ENCODE results near the gene MYBBP1A.
A peak's percentile ranks its signal among the peaks of the same experiment; 100 is the strongest.

The MYBBP1A gene

DNA sequence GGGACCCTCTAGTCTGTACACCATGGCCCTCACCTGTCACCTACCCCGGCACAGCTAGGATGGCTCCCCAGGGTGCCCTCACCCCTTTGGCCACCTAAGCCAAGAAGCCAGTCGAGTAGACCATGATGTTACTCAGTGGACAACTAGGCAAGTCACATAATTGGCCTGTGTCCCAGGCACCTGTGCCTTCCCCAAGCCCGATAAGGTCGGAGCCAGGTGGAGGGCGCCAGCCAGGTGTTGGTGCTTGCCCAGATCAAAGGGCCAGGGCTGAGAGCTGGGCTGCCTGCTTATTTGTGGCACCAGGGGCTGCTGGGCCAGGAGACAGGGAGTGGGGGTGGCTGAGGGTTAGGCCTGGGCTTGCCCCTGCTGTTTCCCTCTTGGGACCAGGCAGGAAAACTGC lies 39.7 kb downstream of the MYBBP1A start:
- DNase-seq = peak; percentile 11

DNA sequence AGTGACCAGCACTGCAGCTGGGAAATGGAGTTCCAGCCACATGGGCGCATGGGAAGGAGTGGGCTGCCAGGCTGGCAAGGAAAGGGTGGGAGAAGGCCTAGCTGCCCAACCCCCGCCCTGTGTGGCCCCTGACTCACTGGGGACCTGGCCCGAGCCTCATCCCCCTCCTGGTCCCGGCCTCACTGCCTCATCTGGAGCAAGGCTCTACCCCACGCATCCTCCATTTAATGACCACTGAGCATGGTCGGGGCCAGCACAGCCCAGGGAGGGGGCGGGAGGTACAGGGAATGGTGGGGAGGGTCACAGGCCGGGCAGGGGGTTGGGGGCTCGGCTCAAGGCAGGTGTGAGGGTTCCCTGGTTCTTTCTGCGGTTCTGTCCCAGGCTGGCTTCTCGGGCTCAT lies 40.4 kb downstream of the MYBBP1A start:
- DNase-seq = no peak

DNA sequence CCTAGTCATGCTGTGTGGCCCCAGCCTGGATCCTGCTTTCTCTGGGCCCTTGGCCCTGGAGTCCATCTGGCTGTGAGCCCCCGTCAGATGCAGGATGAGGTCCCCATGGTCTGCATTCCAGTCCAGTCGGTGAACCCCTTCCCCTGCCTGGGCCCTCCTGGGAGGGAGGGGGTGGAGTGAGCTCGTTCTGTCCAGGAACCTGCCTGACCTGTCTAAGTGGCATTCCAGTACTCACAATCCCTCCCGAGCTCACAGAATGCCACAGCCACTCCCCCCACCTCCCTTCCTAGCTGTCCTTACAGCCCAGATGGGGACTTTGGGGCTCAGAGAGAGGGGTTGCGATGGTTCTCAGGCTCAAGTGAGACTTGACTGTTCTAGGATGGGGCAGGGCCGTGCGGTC lies 41.0 kb downstream of the MYBBP1A start:
- DNase-seq = no peak

DNA sequence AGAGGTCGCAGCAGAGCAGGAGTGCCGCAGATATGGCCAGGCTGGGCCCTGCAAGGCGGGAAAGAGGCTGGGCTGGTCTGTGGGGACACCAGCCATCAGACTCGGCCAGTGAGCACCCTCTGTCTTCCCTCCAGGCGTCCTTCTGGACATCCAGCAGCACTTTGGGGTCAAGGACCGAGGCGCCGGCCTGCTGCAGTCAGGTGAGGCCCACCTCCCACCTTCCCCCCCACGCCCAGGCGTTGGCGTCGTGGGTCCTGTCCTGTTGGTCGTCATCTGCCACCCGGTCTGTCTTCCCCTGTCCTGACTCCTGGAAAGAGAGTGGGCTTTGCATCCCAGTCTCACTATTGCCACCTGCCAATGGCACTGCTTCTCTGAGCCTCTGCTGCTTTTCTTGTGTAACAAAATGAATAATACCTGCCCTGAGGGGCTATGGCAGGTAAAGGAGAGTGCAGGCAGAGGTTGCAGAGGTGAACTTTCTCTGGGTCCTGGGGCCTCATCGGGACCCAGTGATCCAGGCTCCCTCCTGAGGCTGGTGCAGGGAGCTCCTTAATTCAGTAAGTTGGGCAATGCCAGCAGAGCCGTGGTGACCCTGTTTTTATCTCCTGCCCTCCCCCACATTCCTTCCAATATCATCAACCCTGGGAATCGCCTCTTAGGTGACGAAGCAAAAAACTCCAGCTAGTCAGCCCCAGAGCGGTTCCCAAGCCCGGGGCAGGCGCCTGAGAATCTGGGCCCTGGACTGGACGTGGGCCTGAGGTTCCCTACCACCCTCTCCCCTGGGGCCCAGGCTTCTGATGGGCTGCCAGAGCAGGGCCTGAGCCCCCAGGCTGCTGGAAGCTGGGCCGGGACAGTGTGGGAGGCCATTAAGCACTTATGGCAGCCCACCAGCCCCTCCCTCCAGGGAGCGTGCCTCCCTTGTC lies 41.8 kb downstream of the MYBBP1A start:
- no peak for DNase-seq

DNA sequence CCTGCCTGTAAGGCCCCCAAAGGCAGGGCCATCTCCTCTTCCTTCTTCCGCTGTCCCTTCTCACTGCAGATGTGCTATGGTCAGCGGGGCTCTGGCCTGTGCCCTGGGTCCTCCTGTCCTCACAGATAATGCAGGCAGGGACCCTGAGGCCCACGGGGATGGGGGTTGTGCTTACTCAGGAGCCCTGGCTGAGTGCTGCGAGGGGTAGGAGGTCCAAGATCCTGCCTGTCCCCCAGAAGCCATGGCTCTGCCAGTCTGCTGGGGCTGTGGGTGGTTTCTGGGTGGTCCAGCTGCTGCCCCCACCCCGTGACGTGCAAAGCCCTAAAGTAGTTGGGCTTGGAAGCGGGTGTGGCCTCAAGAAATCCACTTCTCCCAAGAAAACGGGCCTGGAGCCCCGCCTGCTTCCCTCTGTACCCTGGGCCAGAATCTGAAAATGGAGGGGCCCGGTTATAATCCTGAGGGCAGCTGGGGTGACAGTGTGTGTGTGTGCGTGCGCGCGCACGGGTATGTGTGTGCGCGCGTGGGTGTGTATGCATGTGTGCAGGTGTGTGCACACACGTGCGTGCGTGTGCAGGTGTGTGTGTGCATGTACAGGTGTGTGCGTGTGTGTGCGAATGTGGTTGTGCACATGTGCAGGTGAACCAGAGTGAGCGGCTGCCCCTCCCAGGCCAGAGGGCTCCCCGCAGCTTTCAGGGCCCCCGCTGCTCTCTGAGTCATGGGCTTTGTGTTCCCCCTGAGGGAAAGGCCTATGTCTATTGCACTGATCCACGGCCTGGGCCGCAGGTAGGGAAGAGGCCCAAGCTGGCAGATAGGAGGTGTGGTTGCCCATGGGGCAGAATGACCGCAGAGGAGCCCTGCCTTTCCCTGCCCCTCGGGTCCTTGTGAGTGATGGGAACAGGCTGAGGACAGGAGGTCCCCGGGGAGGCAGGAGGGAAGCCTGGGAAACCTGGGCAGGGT lies 42.8 kb downstream of the MYBBP1A start:
- no peak for DNase-seq

DNA sequence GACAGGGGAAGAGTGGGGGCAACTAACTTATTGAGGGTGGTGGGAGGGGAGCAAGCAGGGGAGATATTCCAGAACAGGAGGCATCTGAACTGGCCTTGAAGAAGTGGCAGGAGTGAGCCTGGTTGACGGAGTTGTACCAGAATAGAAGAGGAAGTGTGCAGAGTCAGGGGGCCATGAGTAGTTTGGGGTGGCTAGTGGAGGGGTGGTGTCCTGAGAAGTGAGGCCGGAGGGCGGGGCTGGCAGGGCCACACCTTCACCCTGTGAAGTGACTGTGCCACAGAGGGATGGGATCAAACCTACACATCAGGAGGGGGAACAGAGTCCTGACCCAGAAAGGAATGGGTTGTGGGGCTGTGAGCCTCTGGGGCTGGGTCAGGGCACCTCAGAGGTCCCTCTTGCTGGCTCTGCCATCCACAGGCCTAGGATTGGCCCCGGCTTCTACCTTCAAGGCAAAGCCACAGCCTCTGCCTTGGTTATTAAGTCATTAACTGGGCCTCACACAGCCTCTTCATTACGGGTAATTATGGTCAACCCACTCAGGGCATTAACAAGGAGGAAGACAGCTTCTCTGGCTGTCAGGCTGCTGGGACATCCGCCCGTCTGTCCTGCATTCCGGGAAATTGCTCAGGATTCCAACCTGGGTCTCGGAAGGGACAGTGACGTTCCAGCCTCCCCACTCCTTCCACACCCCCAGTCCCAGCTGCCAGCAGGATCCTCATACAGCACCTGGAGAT lies 43.8 kb downstream of the MYBBP1A start:
- no peak for DNase-seq

DNA sequence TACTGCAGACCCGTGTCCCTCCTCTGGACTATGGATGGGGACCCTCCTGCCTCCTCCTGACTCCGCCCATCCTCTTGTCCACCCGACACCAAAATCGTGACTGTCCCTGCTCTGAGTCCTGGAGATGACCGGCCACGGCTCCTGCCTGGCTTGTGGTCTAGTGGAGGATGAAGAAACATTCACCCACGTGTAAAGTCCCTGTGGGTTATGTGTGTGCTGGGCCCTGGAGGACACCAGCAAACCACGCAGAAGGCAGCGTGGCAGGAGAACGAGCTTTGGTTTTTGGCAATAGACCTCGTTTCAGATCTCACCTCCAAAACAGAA lies 44.6 kb downstream of the MYBBP1A start:
- no peak for DNase-seq

DNA sequence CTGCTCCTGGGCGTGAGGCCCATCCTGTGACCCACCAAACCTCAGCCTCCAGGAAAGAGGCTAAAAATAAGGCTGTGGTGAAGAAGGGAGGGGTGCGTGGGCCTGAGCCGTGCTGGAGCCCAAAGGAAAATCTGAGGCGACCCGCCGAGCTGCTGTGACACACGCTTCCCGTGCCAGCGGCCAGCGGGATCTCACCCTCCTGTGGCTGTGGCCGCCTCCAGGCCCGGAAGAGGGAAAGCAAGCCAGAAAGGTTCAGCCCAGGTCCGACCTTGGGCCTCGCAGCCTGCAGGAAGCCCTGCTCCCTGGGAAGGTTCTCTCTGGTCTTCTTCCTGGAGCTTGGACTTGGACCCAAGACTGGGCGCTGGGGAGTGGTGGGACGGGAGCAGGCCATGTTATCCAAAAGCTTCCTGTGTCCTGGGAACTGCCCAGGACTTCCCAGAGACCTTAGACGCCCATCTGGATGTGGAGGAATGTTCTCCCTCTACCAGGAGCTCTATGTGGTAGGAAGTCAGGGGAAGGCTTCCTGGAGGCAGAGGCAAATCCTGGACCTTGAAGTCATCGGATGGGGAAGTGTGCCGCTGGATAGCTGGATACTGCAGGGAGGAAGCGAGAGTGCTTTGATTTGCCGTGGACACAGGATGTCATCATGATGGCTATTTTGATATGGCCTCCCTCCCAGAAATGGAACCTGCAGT lies 45.1 kb downstream of the MYBBP1A start:
- no peak for DNase-seq

DNA sequence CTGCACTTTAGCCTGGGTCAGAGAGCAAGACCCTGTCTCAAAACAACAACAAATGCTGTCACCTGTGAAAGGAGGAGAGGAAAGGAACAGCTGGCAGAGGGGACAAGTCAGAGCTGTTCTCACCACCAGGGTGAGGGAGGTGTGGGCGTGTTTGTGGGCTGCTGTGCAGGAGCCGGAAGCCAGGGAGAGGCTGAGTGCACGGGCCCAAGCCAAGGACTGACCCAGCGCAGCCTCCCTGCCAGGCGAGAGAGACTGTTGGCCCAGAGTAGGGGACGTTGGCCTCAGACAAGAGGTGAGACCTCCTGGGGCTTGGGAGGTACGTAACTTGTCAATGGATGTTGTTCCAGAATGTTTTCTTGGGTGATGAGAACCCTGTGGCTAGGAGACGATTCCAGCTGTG lies 45.8 kb downstream of the MYBBP1A start:
- DNase-seq = no peak

DNA sequence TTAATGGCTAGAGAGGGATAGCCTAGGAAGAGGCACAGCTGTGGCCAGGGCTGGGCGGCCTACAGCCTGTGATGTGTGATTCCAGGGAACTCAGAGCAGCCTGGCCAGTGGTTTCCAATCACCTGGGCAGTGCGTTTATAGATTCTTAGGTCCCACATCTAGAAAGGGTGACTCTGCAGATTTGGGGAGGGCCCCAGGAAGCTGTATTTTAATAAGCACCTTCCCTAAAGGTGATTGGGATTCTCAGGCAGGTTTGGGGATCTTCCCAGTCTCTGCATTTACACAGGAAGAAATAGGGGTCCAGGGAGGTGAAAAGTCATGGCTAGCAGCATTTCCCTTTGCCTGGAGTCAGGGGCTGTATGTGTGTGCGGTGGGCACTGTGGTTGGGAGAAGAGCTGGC lies 47.0 kb downstream of the MYBBP1A start:
- no peak for DNase-seq

DNA sequence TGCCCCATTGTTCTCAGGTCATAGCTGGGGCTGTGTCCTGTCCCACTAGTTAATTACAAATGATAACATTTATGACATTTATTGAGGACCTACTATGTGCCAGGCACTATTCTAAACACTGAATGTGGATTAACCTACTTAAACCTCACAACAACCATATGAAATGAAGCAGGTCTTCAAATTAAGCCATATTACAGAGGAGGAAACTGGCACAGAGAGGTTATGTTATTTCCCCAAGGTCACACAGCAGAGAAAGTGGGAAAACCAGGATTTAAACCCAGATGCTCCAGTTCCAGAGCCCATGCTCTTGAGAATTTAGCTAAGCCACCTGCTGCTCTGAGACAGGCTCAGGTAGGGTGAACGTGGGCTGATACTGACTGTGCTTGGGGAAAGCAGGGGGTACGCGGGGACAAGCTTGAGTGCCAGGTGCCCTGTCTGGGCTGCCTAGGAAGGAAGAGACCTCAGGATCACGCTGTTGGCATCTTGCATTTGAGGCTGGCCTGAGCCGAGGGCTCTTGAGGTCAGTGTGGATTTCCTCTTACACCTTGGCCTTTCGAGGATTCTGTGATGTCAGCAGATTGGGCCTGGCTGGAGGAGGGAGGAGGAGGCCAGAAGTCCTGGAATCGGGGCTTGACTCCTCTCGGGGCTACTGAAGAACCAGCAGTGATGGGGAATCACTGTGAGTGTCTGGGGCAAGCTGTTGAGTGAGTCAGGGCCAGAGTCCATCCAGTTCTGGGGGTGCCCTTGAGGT lies 47.6 kb downstream of the MYBBP1A start:
- DNase-seq = no peak

DNA sequence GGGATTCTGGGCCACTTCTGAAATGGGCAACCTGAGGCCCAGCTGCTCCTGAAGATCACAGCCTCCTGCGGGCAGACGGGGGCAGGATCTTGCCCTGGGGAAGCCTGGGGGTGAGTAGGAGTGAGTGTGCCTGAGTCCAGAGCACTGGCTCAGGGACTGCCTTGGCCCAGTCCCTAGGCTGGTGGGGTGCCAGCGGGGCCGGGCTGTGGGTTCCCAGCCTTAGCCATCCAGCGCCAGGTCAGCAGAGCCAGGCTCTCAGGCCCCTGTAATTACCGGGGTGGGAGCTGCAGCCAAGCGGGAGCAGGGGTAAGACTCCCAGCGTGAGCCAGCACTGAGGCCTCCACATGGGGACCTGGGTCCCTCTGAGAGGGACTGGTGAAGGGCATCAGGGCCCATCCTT lies 48.3 kb downstream of the MYBBP1A start:
- DNase-seq = no peak

DNA sequence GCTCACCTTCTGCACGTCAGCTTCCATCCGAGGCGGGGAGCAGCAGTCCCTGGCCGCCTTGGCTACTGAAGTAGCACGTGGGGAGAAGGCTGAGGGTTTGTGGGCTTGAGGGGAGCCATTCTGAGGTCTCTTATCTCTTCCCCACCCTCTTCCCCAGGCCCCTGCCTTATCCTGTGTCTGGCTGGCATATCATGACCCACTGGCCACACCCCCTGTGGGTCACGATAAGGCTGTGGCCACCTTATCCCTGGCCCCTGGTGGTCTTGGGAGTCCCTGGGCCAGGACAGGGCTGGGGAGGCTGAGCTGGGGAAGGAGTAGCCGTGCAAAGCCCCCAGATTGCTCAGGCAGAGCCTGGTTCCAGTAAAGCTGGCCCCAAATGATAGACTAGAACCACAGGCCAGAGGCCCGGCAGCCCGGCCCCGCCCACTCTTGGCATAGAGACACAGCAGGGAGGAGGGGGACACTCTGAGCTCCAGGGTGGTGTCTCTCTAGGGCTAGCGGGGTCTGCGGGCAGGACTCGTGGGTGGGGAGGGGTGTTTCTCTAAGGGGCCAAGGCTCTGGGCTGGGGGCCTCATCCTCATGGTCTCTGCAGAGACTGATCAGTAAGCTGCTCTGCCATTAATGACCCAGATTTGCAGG lies 48.9 kb downstream of the MYBBP1A start:
- DNase-seq = no peak

DNA sequence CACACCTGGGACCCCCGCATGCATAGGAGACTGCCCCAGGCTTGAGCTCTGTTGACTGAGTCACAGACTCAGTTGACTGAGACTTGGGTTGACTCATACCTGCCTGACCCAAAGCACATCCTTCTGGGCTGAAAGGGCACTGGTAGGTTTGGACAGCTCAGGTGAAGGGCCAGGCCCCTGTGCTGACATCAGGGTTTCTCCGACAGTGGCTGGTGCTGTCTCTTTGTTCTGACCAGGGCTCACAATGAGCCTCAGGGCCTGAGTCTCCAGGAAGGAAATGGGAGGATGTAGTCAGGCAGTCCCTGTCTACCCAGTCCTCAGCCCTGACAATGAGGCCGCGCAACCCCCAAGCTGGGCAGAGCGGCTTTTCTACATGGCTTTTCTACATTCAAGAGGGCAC lies 50.0 kb downstream of the MYBBP1A start:
- DNase-seq = no peak

DNA sequence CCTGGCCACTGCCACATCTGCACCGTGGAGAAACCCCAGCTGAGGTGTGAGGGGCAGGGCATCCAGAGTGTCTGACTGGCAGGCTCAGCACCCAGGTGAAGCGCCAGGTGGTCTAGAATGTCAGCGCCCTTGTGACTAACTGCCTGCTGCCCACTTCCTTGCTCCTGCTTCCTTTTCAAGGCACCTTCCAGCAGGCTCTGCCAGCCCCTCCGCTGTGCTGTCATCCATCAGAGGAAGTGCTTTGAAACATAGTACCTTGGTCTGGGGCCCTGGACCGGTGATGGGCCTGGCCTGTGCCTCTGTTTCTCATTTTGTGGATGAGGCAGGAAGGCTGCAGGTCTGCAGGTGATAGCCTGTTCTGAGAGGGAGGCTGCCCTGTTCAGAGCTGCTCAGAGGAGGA lies 51.0 kb downstream of the MYBBP1A start:
- no peak for DNase-seq

DNA sequence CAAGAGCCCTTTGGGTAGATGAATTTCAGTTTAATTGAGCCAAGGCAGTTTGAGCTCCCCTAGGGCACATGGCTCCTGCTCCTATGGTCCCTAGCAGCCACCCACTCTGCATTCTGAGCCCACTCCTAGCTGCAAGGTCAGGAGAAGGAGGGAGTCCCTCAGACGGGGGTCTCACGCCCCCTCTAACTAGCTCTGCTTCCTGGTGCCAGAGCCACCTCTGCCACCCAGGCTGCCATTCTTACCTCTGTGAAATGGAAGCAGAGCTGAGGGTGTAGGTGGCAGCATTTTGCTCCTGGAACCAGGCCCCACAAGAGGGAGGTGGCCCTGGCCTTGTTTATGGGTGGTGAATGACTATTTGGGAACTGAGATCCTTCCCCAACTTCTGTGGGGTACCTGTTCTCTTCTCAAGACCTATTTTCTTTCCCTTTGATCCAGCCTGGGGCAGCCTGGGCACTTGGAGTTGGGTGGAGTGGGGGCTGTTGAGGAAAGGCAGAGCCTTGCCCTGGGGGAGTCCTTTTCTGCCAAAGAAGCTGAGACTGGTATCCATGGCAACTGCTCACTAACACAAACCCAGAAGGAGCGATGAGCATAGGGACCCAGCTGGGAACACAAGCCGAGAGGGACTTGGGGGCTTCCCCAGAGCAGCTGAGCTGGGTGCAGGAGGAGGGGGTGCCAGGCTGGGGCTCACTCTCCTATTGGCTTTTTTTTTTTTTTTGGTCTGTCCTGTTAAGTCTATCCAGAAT lies 51.7 kb downstream of the MYBBP1A start:
- DNase-seq = peak; percentile 14

DNA sequence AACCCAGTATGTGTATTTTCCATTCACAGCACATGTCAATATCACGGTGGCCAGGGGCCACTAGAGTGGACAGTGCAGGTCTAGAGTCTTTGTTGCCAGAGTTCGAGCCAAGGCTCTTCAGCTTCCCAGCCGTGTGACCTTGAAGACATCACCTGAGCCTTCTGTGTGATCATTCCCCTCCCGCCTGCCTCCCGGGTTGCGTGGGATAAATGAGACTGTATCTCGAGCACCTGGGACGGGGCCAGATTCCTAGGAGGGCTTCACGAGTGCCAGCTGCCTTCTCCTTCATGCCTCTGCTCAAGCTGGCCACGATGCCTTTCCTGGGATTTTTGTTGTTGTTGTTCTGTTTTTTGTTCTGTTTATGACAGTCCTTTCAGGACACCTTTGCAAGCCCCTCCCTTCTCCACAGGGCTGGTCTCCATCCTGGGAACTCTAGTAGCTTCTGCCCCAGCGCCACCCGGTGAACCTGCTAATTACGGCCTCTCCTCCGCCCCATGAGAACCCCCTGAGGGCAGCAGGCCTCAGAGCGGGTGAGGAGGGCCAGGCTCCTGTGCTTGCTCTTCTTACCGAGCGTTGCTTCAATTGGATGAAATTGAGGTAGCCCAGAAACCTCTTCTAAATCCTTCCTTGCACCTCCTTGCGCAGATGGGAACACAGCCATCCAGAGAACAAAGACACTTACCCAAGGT lies 52.6 kb downstream of the MYBBP1A start:
- peak; percentile 91 for DNase-seq

DNA sequence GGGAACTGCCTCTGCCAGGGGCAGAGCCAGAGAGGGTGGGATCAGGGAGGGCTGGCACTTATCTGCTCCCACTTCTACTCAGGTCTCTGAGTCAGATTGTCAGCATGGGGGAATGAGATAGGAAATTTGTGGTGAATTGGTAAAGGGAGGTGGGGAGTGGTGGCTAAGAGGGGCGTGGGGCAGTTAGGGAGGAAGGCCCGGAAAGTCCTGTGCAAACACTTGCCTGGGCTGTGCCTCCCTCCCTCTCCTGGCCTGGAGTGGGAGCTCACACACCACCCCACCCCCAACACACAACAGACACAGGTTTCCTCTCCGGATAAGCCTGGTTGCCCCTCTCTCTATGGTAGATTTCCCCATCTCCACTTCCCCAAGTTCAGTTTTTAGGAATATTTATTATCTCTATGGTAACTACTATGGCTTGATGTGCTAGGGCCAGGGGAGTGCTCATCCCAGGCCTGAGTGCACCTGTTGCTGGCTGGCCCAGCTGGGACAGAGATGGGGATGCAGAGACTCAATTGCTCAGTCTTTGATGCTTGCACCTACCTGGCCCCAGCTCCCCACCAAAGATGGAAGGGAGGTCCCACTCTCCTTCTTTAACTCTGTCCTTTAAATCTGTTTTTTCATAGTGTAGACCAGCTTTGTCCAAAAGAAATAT lies 53.8 kb downstream of the MYBBP1A start:
- no peak for DNase-seq

DNA sequence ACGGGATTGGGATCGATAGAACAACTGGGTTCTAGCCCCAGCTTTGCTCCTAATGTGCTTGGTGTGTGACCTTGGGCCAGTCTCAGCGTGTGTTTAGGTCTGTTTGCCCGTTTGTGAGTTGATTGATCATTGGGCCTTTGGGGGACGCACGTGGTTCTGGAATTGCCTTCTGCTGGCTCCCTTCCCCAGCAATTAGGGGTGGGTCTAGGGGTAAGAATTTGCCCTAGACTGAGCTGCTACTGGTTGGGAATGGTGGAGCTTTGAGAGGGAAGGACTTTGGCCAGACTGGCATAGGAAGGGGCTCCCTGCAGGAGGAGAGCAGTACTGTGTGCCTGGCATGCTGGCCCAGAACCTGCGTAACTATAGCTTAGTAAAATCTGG lies 55.0 kb downstream of the MYBBP1A start:
- DNase-seq = no peak

Data from DMS79 treated with DMSO at 0.1 percent for 48 hours (cell line).